CD4-positive, alpha-beta T cell treated with Interferon gamma for 1 hour (primary cell): ENCODE measurements around the gene TULP3.

Experiments
- DNase-seq: peaks from one replicate; pipeline ENCODE4 v3.0.0-alpha.2; 2020

TULP3 gene

GRCh38 chr12:2877047-2877952 lies 13.4 kb upstream of the TULP3 start, which contains the start of the genes FOXM1 and RHNO1:
Gene FOXM1 (minus strand): TSS chr12:2877174. CDS start chr12:2874478, 2,696 bp downstream.
Gene RHNO1 (plus strand): TSS chr12:2877223. CDS start chr12:2885367, 8,144 bp downstream.
- peak; percentile 83 for DNase-seq

DNA sequence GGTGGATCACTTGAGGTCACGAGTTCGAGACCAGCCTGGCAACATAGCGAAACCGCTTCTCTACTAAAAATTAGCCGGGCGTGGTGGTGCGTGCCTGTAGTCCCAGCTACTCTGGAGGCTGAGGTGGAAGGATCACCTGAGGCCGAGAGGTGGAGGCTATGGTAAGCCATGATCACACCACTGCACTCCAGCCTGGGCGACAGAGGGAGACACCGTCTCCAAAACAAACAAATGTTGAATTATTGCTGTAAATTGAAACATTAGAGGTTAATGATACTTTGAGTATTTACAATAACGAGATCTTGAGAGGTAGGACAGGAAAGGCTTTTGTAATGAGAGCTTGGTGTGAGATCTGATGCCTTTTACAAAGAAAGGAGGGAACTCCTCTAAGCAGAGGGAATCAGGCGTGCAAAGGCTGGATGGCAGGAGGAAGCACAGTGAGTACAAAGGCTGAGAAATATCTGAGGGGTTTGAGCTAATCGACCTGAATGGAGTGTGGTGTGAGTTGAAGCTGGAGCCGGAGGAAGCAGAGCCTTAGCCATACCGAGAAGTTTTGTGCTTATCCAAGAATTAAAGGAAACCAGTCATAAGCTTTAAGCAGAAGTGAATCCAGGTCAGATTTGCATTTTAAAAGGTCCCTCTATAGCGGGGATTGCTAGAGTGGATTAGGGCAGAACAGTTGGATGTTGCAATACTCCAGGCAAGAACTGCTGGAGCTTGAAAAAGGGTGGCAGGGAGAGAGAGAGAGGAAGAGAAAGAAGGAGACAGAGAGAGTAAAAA lies 12.5 kb upstream of the TULP3 start:
- no peak for DNase-seq

- no peak for DNase-seq
Measured at GRCh38 chr12:2879853-2880252, 10.8 kb upstream of the TULP3 start.

DNA sequence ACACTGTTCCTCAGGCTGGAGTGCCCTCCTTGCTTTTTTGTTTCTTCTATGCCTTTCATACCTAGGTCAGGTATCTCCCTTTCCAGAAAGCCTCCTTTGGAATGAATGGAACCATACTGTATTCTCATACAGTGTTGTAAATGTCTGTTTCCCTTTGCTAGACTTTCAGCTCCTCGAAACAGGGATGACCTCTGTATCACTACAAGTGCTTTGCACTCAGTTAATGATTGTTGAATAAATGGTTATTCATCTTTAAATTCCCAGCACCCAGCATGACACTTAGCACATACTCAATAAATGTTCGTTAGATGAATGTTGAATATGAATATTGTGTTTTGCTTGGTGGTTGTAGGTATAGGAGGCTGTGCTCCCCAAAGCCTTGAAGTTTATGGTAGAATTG lies 5.9 kb upstream of the TULP3 start:
- no peak for DNase-seq

DNA sequence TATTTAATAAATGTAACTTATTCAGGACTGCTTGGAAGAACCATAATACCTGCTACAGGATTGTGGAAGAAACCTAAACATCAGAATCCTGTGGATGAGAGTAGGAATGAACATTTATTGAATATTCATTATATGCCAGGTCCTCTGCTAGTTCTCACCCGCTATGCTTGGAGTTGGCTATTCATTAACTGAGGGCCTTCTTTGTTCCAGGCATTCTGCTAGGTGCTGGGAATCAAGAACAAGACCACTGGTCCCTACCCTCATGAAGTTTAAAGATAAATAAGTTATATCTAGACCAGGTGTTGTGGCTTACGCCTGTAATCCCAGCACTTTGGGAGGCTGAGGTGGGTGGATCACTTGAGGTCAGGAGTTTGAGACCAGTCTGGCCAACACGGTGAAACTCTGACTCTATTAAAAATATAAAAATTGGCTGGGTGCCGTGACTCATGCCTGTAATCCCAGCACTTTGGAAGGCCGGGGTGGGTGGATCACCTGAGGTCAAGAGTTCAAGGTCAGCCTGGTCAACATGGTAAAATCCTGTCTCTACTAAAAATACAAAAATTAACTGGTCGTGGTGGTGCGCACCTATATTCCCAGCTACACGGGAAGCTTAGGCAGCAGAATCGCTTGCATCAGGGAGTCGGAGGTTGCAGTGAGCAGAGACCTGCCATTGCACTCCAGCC lies 3.8 kb upstream of the TULP3 start:
- no peak for DNase-seq

DNA sequence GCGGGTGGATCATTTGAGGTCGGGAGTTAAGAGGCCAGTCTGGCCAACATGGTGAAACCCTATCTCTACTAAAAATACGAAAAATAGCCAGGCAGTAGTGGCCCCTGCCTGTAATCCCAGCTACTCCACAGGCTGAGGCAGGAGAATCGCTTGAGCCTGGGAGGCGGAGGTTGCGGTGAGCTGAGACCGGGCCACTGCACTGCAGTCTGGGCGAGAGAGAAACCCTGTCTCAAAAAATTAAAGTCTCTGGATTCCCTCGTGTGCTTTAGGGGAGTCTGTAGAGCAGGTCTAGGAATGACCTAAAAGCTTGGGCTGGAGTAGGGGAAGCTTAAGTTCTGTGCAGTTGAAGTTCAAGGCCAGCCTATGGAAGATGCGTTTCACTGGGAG lies 697 bp upstream of the TULP3 start:
- DNase-seq: no peak

- peak; percentile 2 for DNase-seq
Measured at GRCh38 chr12:2891240-2892053, 756 bp downstream of the TULP3 start.

DNA sequence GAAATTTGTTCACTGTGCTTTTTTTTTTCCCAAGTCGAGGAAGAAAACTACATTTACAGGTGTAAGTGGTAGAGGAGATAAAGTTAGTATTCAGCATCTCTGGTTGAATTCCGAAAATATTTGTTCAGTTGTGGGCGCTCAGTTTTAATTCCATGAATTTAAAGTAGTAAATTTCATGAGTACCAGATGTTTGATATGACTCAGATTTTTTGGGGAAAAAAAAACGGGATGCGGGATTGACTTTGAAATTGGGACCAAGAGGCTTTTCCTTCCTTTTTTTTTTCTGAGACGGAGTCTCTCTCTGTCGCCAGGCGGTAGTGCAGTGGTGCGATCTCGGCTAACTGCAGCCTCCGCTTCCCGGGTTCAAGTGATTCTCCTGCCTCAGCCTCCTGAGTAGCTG lies 1.6 kb downstream of the TULP3 start:
- DNase-seq: no peak

- no peak for DNase-seq
Measured at GRCh38 chr12:2893007-2893406, 2.3 kb downstream of the TULP3 start.

GRCh38 chr12:2895051-2895451 lies 4.4 kb downstream of the TULP3 start:
- DNase-seq: no peak

GRCh38 chr12:2895511-2895910 lies 4.8 kb downstream of the TULP3 start:
- no peak for DNase-seq

- no peak for DNase-seq
Measured at GRCh38 chr12:2897418-2897817, 6.7 kb downstream of the TULP3 start.

DNA sequence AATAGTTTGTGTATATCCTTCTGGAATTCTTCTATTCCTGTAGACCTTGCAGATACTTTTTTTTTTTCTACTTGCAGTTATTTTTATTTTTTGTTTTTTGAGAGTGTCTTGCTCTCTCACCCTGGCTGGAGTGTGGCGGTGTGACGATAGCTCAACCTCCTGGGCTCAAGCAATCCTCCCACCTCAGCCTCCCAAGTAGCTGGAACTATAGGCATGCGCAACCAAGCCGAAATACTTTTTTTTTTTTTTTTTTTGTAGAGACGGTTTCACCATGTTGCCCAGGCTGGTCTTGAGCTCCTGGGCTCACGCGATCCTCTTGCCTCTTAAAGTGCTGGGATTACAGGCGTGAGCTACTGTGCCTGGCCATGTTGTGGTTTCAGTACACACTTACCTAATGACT lies 10.0 kb downstream of the TULP3 start:
- no peak for DNase-seq

DNA sequence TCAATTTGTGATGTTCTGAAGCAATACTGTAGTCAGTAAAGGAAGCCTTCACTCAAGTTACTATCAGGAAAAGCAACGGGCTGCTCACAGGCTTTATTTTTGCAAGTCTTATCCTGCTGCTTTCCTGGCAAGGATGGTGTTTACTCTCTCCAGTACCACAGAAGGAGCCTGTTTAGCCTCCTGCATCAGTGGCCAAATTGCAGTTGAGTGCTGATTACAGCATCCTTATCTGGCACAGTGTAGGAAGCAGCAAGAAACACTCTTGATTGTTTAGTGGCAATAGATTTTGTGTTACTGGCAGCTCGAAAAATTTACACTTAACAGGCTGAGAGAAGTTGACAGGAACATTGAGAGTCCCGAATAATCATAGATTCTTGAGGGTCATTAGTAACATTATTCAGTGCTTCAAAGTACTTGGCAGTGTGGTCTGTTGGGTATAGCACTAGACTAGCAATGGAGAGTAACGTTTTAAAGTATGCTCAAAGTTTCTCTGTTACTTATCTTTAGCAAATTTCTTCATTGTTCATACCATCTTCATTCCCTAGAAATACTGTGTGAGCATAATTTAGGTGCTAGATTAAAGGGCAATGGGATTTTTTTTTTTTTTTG lies 11.7 kb downstream of the TULP3 start:
- no peak for DNase-seq

DNA sequence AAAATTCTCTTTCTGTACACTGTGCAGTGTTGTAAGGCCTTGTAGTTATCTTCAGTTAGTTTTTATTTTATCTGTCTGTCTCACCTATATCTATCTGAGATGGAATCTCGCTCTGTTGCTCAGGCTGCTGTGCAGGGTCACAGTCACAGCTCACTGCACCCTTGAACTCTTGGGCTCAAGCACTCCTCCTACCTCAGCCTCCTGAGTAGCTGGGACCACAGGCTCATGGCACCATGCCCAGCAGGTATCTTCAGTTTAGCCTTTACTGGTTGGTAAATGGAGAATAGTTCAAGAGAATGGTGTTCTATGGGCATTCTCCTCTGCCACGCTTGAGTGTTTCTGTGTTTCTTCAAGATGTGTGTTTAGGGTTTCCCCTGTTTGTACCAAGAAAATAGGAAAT lies 13.6 kb downstream of the TULP3 start:
- no peak for DNase-seq

- no peak for DNase-seq
Measured at GRCh38 chr12:2912216-2912575, 21.5 kb downstream of the TULP3 start.

GRCh38 chr12:2919249-2919648 lies 28.6 kb downstream of the TULP3 start:
- no peak for DNase-seq

DNA sequence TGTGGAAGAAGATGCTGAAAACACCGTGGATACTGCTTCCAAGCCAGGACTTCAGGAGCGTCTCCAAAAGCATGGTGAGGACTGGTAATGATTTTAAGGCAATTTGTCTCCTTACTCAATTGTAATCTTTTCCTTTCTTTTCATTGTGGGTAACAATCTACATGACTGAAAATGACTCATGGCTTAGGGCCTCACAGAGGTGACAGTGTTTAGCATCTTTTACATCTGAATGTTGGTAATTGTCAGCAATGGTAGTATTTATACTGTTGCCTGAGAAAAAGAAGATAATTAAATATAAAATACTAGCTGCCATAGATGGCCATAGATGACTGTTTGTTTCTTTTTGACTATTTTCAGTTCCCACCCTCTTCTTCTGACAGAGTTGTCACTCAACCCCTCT lies 31.6 kb downstream of the TULP3 start:
- DNase-seq: no peak

- no peak for DNase-seq
Measured at GRCh38 chr12:2923057-2923456, 32.4 kb downstream of the TULP3 start.

DNA sequence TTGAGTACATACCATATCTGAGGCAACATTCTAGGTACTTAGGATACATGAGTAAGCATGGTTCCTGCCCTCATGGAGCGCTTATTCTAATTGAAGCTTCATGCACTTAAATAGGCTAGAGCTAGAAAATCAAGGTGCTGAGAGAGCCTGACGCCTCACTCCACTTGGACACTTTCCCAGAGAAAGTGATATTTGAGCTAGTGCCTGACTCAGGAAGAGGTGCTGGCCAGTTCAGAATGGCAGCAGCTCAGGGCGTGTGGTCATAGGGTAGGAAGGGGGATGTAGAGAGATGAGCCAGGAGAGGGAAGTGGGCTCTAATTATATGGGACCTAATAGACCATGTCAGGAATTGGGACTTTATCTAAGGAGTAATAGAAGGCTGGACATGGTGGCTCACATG lies 33.3 kb downstream of the TULP3 start:
- DNase-seq: no peak

- DNase-seq: no peak
Measured at GRCh38 chr12:2925322-2925995, 34.8 kb downstream of the TULP3 start.

GRCh38 chr12:2930865-2931264 lies 40.2 kb downstream of the TULP3 start:
- no peak for DNase-seq
